Measurements from ENCODE around the gene LPP.
A peak's percentile ranks its signal among the peaks of the same experiment; 100 is the strongest.

LPP gene

GRCh38 chr3:188187053-188187452, 33.1 kb downstream of the LPP start:
- H3K4me3 ChIP-seq (ENCODE audit: low read depth, low read length), result no peak overlapping the region

GRCh38 chr3:188188911-188189310, 35.0 kb downstream of the LPP start:
- DNase-seq (ENCODE audit: low read depth), result no peak
- H3K4me3 ChIP-seq (ENCODE audit: low read depth, low read length), result no peak overlapping the region

More at GRCh38 chr3:188187053-188187452, 33.1 kb downstream of the LPP start:
- no peak for DNase-seq (ENCODE audit: low read depth)

GRCh38 chr3:188191460-188191859, 37.5 kb downstream of the LPP start:
- DNase-seq (ENCODE audit: low read depth), result no peak
- no peak overlapping the region for H3K4me3 ChIP-seq (ENCODE audit: low read depth, low read length)

- H3K4me3 ChIP-seq (ENCODE audit: low read depth, low read length), result no peak overlapping the region
- no peak for DNase-seq (ENCODE audit: low read depth)
Measured at GRCh38 chr3:188192034-188192433, 38.1 kb downstream of the LPP start.

- no peak for DNase-seq (ENCODE audit: low read depth)
- H3K4me3 ChIP-seq (ENCODE audit: low read depth, low read length), result no peak overlapping the region
Measured at GRCh38 chr3:188194332-188194731, 40.4 kb downstream of the LPP start.

GRCh38 chr3:188196232-188196990, 42.5 kb downstream of the LPP start:
- DNase-seq (ENCODE audit: low read depth), result no peak
- no peak overlapping the region for H3K4me3 ChIP-seq (ENCODE audit: low read depth, low read length)

GRCh38 chr3:188197388-188197847, 43.5 kb downstream of the LPP start:
- DNase-seq (ENCODE audit: low read depth), result no peak
- H3K4me3 ChIP-seq (ENCODE audit: low read depth, low read length), result no peak overlapping the region

GRCh38 chr3:188198001-188198400, 44.0 kb downstream of the LPP start:
- DNase-seq (ENCODE audit: low read depth), result no peak
- H3K4me3 ChIP-seq (ENCODE audit: low read depth, low read length), result no peak overlapping the region

GRCh38 chr3:188198760-188199327, 44.9 kb downstream of the LPP start:
- no peak for DNase-seq (ENCODE audit: low read depth)
- no peak overlapping the region for H3K4me3 ChIP-seq (ENCODE audit: low read depth, low read length)

GRCh38 chr3:188199386-188199785, 45.4 kb downstream of the LPP start:
- H3K4me3 ChIP-seq (ENCODE audit: low read depth, low read length), result no peak overlapping the region
- no peak for DNase-seq (ENCODE audit: low read depth)

- no peak for DNase-seq (ENCODE audit: low read depth)
- H3K4me3 ChIP-seq (ENCODE audit: low read depth, low read length), result no peak overlapping the region
Measured at GRCh38 chr3:188200481-188200880, 46.5 kb downstream of the LPP start.

GRCh38 chr3:188202358-188203138, 48.6 kb downstream of the LPP start:
- no peak for DNase-seq (ENCODE audit: low read depth)

GRCh38 chr3:188204526-188204925, 50.6 kb downstream of the LPP start:
- no peak overlapping the region for H3K4me3 ChIP-seq (ENCODE audit: low read depth, low read length)
- DNase-seq (ENCODE audit: low read depth), result no peak

More at GRCh38 chr3:188202358-188203138, 48.6 kb downstream of the LPP start:
- no peak overlapping the region for H3K4me3 ChIP-seq (ENCODE audit: low read depth, low read length)

GRCh38 chr3:188205992-188206416, 52.0 kb downstream of the LPP start:
- DNase-seq (ENCODE audit: low read depth), result no peak
- no peak overlapping the region for H3K4me3 ChIP-seq (ENCODE audit: low read depth, low read length)

- no peak for DNase-seq (ENCODE audit: low read depth)
- H3K4me3 ChIP-seq (ENCODE audit: low read depth, low read length), result no peak overlapping the region
Measured at GRCh38 chr3:188206787-188207186, 52.8 kb downstream of the LPP start.

GRCh38 chr3:188207941-188208515, 54.1 kb downstream of the LPP start:
- no peak overlapping the region for H3K4me3 ChIP-seq (ENCODE audit: low read depth, low read length)
- DNase-seq (ENCODE audit: low read depth), result peak; percentile 68

- DNase-seq (ENCODE audit: low read depth), result peak; percentile 65
- H3K4me3 ChIP-seq (ENCODE audit: low read depth, low read length), result no peak overlapping the region
Measured at GRCh38 chr3:188208516-188208981, 54.6 kb downstream of the LPP start.

GRCh38 chr3:188209034-188209433, 55.1 kb downstream of the LPP start:
- DNase-seq (ENCODE audit: low read depth), result no peak
- no peak overlapping the region for H3K4me3 ChIP-seq (ENCODE audit: low read depth, low read length)

GRCh38 chr3:188209740-188210139, 55.8 kb downstream of the LPP start:
- DNase-seq (ENCODE audit: low read depth), result no peak
- no peak overlapping the region for H3K4me3 ChIP-seq (ENCODE audit: low read depth, low read length)

- H3K4me3 ChIP-seq (ENCODE audit: low read depth, low read length), result no peak overlapping the region
- DNase-seq (ENCODE audit: low read depth), result no peak
Measured at GRCh38 chr3:188211476-188211875, 57.5 kb downstream of the LPP start.

Data from skeletal muscle cell (primary cell).